OCI-LY1 (cell line): ENCODE results near the gene MYLK3.
"Not testable (repeated sequence)": the region's sequence is repeated elsewhere in the genome, so short reads cannot be mapped to it uniquely, and the experiment has no call there.

Source experiments
- H2AFZ ChIP-seq: fragments of 200-600 bp; sonication (generic), shearing (Covaris generic); 2 replicates; pipeline ENCODE4 v1.6.0; 2014; ENCODE audit warnings: antibody characterized with exemption, mild to moderate bottlenecking, low read length
- H3F3A ChIP-seq: fragments of 200-600 bp; sonication (generic), shearing (Covaris generic); 2 replicates; pipeline ENCODE4 v1.6.0; 2014; ENCODE audit warnings: mild to moderate bottlenecking, antibody characterized with exemption, low read length, moderate library complexity; ENCODE audit not compliant: insufficient read depth
- H3K27ac ChIP-seq: fragments of 200-600 bp; sonication (generic); 2 replicates; pipeline ENCODE4 v1.5.1; 2014; ENCODE audit warnings: low read length, mixed run types, mild to moderate bottlenecking, low read depth; ENCODE audit not compliant: poor library complexity, severe bottlenecking
- H3K27me3 ChIP-seq: fragments of 200-600 bp; sonication (generic); 2 replicates; pipeline ENCODE4 v1.6.0; 2014; ENCODE audit warnings: antibody characterized with exemption, mild to moderate bottlenecking, low read length, moderate library complexity; ENCODE audit not compliant: insufficient read depth
- H3K36me3 ChIP-seq: fragments of 200-600 bp; sonication (generic); 2 replicates; pipeline ENCODE4 v1.6.1; 2014; ENCODE audit warnings: mild to moderate bottlenecking, antibody characterized with exemption, low read length, moderate library complexity, mixed read lengths; ENCODE audit not compliant: insufficient read depth
- H3K4me1 ChIP-seq: fragments of 200-600 bp; sonication (generic); 2 replicates; pipeline ENCODE4 v1.5.1; 2014; ENCODE audit warnings: mild to moderate bottlenecking, low read length, moderate library complexity; ENCODE audit not compliant: insufficient read depth, severe bottlenecking
- H3K4me2 ChIP-seq: fragments of 200-600 bp; sonication (generic), shearing (Covaris generic); 2 replicates; pipeline ENCODE4 v1.6.1; 2014; ENCODE audit warnings: low read length
- H3K4me3 ChIP-seq: fragments of 200-600 bp; sonication (generic); 2 replicates; pipeline ENCODE4 v1.5.1; 2014; ENCODE audit warnings: low read length, low read depth, mild to moderate bottlenecking, mixed read lengths; ENCODE audit not compliant: poor library complexity, severe bottlenecking
- H3K79me2 ChIP-seq: fragments of 200-600 bp; shearing (Covaris generic); 2 replicates; pipeline ENCODE4 v1.6.1; 2016; ENCODE audit warnings: mixed run types, low read length, mixed read lengths; ENCODE audit not compliant: insufficient read depth
- H3K9ac ChIP-seq: fragments of 200-600 bp; sonication (generic), shearing (Covaris generic); 2 replicates; pipeline ENCODE4 v1.6.1; 2014; ENCODE audit warnings: mild to moderate bottlenecking, low read length, mixed read lengths
- H3K9me2 ChIP-seq: fragments of 200-600 bp; sonication (generic), shearing (Covaris generic); 2 replicates; pipeline ENCODE4 v1.6.1; 2014; ENCODE audit warnings: low read depth, mild to moderate bottlenecking, low read length, mixed read lengths
- H3K9me3 ChIP-seq: fragments of 200-600 bp; shearing (Covaris generic); 2 replicates; pipeline ENCODE4 v1.6.1; 2014; ENCODE audit warnings: low read length, mixed read lengths
- H4K20me1 ChIP-seq: fragments of 200-600 bp; sonication (generic), shearing (Covaris generic); 2 replicates; pipeline ENCODE4 v1.6.0; 2016; ENCODE audit warnings: mild to moderate bottlenecking, low read length; ENCODE audit not compliant: insufficient read depth
- EZH2 ChIP-seq: fragments of 200-600 bp; sonication (generic), shearing (Covaris generic); IDR thresholded peaks from 2 replicates; pipeline ENCODE4 v1.8.0; 2017; ENCODE audit warnings: borderline replicate concordance, mixed run types, mild to moderate bottlenecking, antibody characterized with exemption, low read length, moderate library complexity, mixed read lengths
- TF ChIP-seq, protein P1 (sequence below): fragments of 200-600 bp; sonication (generic), shearing (Covaris generic); IDR thresholded peaks from 2 replicates; pipeline ENCODE4 v1.5.1; 2017; ENCODE audit warnings: mild to moderate bottlenecking, antibody characterized with exemption, low read length, moderate library complexity, mixed read lengths

MYLK3 gene

DNA sequence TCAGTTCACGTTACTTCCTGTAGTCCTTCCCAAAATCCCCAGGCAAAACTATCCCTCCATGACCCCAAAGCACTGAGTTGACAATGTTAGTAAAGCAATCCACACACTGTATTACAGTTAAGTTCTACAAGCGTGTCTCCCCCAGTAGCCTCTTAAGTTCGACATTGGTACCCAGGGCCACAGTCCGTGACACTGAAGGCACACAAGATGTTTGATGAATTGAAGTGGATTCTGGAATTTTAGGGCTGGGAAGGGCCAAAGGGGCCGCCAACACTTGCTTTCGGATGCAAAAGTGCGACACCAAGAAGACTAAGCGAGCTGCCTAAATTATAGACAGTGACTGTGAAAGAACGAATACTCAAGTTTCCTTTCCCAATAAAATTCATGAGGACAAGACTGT lies 60.7 kb downstream of the MYLK3 start:
- Histone ChIP-seq H3K27ac (no peak overlapping the region), H3K9me3 (no peaks in the 10 kb centered on the region), H3K27me3 (no peaks in the 10 kb centered on the region), H3K36me3 (peaks cover 19% of the 10 kb centered on the region), H3K4me1 (peaks cover 50% of the 10 kb centered on the region), H2AFZ (no peak overlapping the region), H3K4me2 (peak overlapping the region; percentile 93), H3K4me3 (peak overlapping the region; percentile 74), H3F3A (no peaks in the 10 kb centered on the region), H3K79me2 (peaks cover 79% of the 10 kb centered on the region), H4K20me1 (no peaks in the 10 kb centered on the region), H3K9me2 (no peaks in the 10 kb centered on the region), H3K9ac (peak overlapping the region; percentile 77)
- TF ChIP-seq, protein P1, sequence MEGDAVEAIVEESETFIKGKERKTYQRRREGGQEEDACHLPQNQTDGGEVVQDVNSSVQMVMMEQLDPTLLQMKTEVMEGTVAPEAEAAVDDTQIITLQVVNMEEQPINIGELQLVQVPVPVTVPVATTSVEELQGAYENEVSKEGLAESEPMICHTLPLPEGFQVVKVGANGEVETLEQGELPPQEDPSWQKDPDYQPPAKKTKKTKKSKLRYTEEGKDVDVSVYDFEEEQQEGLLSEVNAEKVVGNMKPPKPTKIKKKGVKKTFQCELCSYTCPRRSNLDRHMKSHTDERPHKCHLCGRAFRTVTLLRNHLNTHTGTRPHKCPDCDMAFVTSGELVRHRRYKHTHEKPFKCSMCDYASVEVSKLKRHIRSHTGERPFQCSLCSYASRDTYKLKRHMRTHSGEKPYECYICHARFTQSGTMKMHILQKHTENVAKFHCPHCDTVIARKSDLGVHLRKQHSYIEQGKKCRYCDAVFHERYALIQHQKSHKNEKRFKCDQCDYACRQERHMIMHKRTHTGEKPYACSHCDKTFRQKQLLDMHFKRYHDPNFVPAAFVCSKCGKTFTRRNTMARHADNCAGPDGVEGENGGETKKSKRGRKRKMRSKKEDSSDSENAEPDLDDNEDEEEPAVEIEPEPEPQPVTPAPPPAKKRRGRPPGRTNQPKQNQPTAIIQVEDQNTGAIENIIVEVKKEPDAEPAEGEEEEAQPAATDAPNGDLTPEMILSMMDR, result no peak
- no peak for TF ChIP-seq EZH2

DNA sequence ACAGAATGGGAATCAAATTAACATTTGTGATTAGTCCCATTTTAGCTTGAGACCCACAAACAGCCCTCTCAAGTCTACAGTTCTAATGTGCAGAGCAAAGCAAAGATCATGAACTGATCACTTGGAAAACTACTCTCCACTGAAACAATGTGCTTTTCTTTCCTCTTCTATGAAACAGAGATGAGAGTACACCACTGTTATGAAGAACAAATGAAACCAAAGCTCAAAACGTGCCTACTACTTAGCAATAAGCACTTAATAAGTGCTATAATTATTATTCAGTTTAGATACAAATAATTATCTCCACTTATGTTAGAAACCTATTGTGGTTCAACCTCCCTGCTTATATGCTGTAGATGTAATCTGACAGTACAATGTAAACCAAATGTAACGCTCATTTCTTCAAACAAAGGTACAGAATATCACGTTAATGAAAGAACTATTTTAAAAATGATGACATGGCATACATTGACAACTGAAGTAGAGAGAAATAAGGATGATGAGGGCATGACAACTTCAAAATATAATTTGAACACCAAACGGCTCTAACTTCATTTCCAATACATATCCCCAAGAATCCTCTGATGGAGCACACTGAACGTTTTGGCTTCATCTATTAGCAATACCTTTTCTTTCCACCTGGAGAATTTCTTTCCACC lies 61.2 kb downstream of the MYLK3 start:
- peak overlapping the region; percentile 93 for H3K4me2 ChIP-seq
- no peaks in the 10 kb centered on the region for H4K20me1 ChIP-seq
- no peaks in the 10 kb centered on the region for H3K9me2 ChIP-seq
- H3K36me3 ChIP-seq, result peaks cover 14% of the 10 kb centered on the region
- no peak for TF ChIP-seq EZH2
- TF ChIP-seq, protein P1, result no peak
- peaks cover 75% of the 10 kb centered on the region for H3K79me2 ChIP-seq
- H3F3A ChIP-seq, result no peaks in the 10 kb centered on the region
- no peak overlapping the region for H3K27ac ChIP-seq
- no peak overlapping the region for H2AFZ ChIP-seq
- H3K27me3 ChIP-seq, result no peaks in the 10 kb centered on the region
- peak overlapping the region; percentile 77; the same call in 1 of the 2 replicates for H3K9ac ChIP-seq
- no peaks in the 10 kb centered on the region for H3K9me3 ChIP-seq
- peak overlapping the region; percentile 74 for H3K4me3 ChIP-seq
- peaks cover 44% of the 10 kb centered on the region for H3K4me1 ChIP-seq

DNA sequence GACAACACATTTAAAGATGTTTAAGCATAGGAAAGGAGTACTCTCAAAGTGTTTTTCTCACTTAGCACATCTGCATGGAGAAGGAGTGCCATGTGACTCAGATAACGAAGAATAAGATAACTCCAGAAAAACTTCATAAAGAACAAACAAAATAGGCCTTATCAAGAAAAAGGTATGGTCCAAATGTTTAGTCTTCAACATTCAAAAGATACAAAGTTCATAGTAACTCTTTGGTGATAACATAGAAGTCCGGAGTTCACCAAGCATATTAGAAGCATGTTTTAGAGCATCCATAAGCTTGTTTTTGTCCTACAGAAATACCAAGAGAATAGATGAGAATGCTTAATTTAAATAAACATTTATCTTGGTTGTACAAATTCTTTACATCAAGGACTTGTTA lies 66.3 kb downstream of the MYLK3 start:
- not testable (repeated sequence) for H3K4me2 ChIP-seq, H3K4me3 ChIP-seq, H3K9me2 ChIP-seq, H3F3A ChIP-seq, H2AFZ ChIP-seq, H3K9me3 ChIP-seq, H3K27ac ChIP-seq, H3K27me3 ChIP-seq, H3K9ac ChIP-seq, H4K20me1 ChIP-seq
- Histone ChIP-seq H3K4me1 (peaks cover 16% of the 10 kb centered on the region), H3K79me2 (peaks cover 45% of the 10 kb centered on the region), H3K36me3 (peaks cover 44% of the 10 kb centered on the region)

DNA sequence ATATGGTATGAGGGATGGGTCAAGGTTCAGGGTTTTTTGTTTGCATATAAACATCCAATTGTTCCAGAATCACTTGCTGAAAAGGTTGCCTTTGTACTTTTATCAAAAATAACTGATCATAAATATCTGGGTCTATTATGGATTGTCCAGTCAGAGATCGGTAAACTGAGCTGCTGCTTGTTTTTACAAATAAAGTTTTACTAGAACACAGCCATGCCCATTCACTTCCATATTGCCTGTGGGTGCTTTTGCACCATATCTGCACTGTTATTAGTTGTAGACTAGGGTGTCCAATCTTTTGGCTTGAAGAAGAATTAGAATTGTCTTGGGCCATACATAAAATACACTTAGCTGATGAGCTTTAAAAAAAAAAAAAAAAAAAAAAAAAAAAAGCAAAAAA lies 70.2 kb downstream of the MYLK3 start:
- H3K4me3 ChIP-seq, H3K4me2 ChIP-seq, H4K20me1 ChIP-seq, H3F3A ChIP-seq, H3K27ac ChIP-seq, H3K27me3 ChIP-seq, H3K79me2 ChIP-seq, H3K9ac ChIP-seq, H2AFZ ChIP-seq, H3K9me2 ChIP-seq, H3K9me3 ChIP-seq: not testable (repeated sequence)
- Histone ChIP-seq H3K4me1 (peaks cover 12% of the 10 kb centered on the region), H3K36me3 (peaks cover 71% of the 10 kb centered on the region)
